HG02981 (cell line): ENCODE results near the gene CCP110.

Experiments
- ATAC-seq: cut with Tn5 transposase; IDR thresholded peaks from one replicate; pipeline ENCODE4 v1.9.1; 2021; ENCODE audit warnings: mild to moderate bottlenecking, moderate library complexity; ENCODE audit not compliant: unreplicated experiment

Gene CCP110

GRCh38 chr16:19595043-19595767 lies 71.5 kb downstream of the CCP110 start:
- ATAC-seq, result no peak

- ATAC-seq, result no peak
Observed at GRCh38 chr16:19598805-19599510, 75.2 kb downstream of the CCP110 start.

- no peak for ATAC-seq
Observed at GRCh38 chr16:19599968-19600716, 76.4 kb downstream of the CCP110 start.

- ATAC-seq, result no peak
Observed at GRCh38 chr16:19601083-19601976, 77.6 kb downstream of the CCP110 start.
